A549 (cell line): Measurements from ENCODE around the gene CDC73. TPM values are rescaled to one million over a fixed set of nuclear protein-coding genes. Genes with fewer than 3 reads are reported as not detected.

Experiments used
- ATAC-seq, 2 experiments: fragments of 200-7000 bp in 1 of 2; fragments of >200 bp in 1 of 2; cut with Nextera tagmentation in 1 of 2; cut with Tn5 transposase in 1 of 2; 3 replicates each; pipeline versions ENCODE4 v1.8.0 to v1.9.1; 2018 to 2020; ENCODE audit warnings: mild to moderate bottlenecking in 1 of 2, moderate library complexity in 1 of 2
- CTCF ChIA-PET: fragments of 300-600 bp; sonication (Branson Sonifier 250); formaldehyde crosslinking; extraction: SDS; loops from one replicate; lab custom pipeline; 2021; ENCODE audit warnings: antibody characterized with exemption, inconsistent platforms; lab: Yijun Ruan, JAX
- POLR2A ChIA-PET: fragments of 350-600 bp; formaldehyde crosslinking; extraction: SDS; loops from one replicate; lab custom pipeline; 2021; ENCODE audit warnings: antibody characterized with exemption, inconsistent platforms; lab: Yijun Ruan, JAX
- DNase-seq, 2 experiments: peaks; one replicate each; pipeline versions ENCODE4 v3.0.0 to v3.0.0-alpha.2; 2011 to 2016; ENCODE audit warnings: low read depth in 1 of 2, low spot score in 1 of 2
- FAIRE-seq: peaks from 2 replicates; lab custom pipeline; 2011; peaks lifted over from hg19 to GRCh38; lab: Jason Lieb, UNC
- H3K27ac ChIP-seq, 2 experiments: fragments of >200 bp; sonication (Bioruptor Twin); formaldehyde crosslinking; 3 replicates each; pipeline ENCODE4 v1.5.1; 2016 to 2017
- H3K4me1 ChIP-seq: fragments of >200 bp; sonication (Bioruptor Twin); formaldehyde crosslinking; 3 replicates; pipeline ENCODE4 v1.6.1; 2016
- H3K4me2 ChIP-seq: fragments of >200 bp; sonication (Bioruptor Twin); formaldehyde crosslinking; 3 replicates; pipeline ENCODE4 v1.6.1; 2016
- H3K4me3 ChIP-seq: fragments of >200 bp; sonication (Bioruptor Twin); formaldehyde crosslinking; 3 replicates; pipeline ENCODE4 v1.5.1; 2016
- H3K9me3 ChIP-seq: fragments of >200 bp; sonication (Bioruptor Twin); formaldehyde crosslinking; 3 replicates; pipeline ENCODE4 v1.6.1; 2016
- BCL3 ChIP-seq: fragments of >200 bp; sonication (Bioruptor Twin); formaldehyde crosslinking; IDR thresholded peaks from 3 replicates; pipeline ENCODE4 v1.6.1; 2016
- E2F6 ChIP-seq: IDR thresholded peaks from 2 replicates; pipeline ENCODE4 v1.6.1; 2012; ENCODE audit warnings: low read depth, borderline replicate concordance
- FOSB ChIP-seq: fragments of 250-450 bp; sonication (Bioruptor Pico); IDR thresholded peaks from 2 replicates; pipeline ENCODE4 v1.5.0; 2020; ENCODE audit warnings: mild to moderate bottlenecking, moderate library complexity
- FOXS1 ChIP-seq: fragments of 250-450 bp; sonication (Bioruptor Pico); IDR thresholded peaks from 2 replicates; pipeline ENCODE4 v1.5.0; 2020; ENCODE audit warnings: mild to moderate bottlenecking, moderate library complexity
- KDM5A ChIP-seq: fragments of 200-600 bp; sonication (generic); IDR thresholded peaks from 2 replicates; pipeline ENCODE4 v1.6.1; 2016; ENCODE audit warnings: antibody characterized with exemption, mild to moderate bottlenecking
- MAFK ChIP-seq: fragments of 450-650 bp; IDR thresholded peaks from 2 replicates; pipeline ENCODE4 v1.6.1; 2014; ENCODE audit not compliant: partially characterized antibody
- MAX ChIP-seq: IDR thresholded peaks from 2 replicates; pipeline ENCODE4 v1.6.1; 2012
- NFE2L2 ChIP-seq: fragments of 150-350 bp; conservative IDR thresholded peaks from 2 replicates; pipeline ENCODE4 v1.6.1; 2014; ENCODE audit warnings: low read length
- NPAS2 ChIP-seq: fragments of 250-450 bp; sonication (Bioruptor Pico); IDR thresholded peaks from 2 replicates; pipeline ENCODE4 v1.8.0; 2022; ENCODE audit warnings: mild to moderate bottlenecking, moderate library complexity, borderline replicate concordance
- NR3C1 ChIP-seq: fragments of >200 bp; sonication (Bioruptor Twin); formaldehyde crosslinking; IDR thresholded peaks from 3 replicates; pipeline ENCODE4 v1.6.1; 2017
- POLR2AphosphoS2 ChIP-seq: conservative IDR thresholded peaks from 2 replicates; pipeline ENCODE4 v1.6.1; 2012; ENCODE audit warnings: low read length, improper control_type of control experiment, inconsistent platforms
- TFCP2L1 ChIP-seq: fragments of 250-450 bp; sonication (Bioruptor Pico); IDR thresholded peaks from 2 replicates; pipeline ENCODE4 v1.5.0; 2021; ENCODE audit warnings: mild to moderate bottlenecking
- ZSCAN20 ChIP-seq: fragments of 250-450 bp; sonication (Bioruptor Pico); IDR thresholded peaks from 2 replicates; pipeline ENCODE4 v1.8.0; 2022; ENCODE audit warnings: mild to moderate bottlenecking, moderate library complexity
- WGBS: methylation state at CpG from one replicate; pipeline ENCODE4 v1.1.6; 2017; ENCODE audit errors: missing lambda C conversion rate; 5-methylcytosine and 5-hydroxymethylcytosine counted together
- polyA plus RNA-seq, 4 experiments: library from polyadenylated mRNA; depleted of rRNA in 3 of 4; stranded (reverse); fragments of >200 nt; fragmentation: RNase III in 1 of 4; extraction: RNeasy Plus Mini Kit Qiagen cat#74134 plus additional on column Dnase treatment in 1 of 4; gene quantifications; 2 replicates in 3 of 4; 3 replicates in 1 of 4; pipeline ENCODE4 v1.2.3, GENCODE V29; 2011 to 2017

Gene CDC73
- polyA plus RNA-seq, 2 of the 4 experiments (the other 2 are of a cell fraction): 42.2 to 77.9 TPM

GRCh38 chr1:193113258-193113991, 8.4 kb upstream of the CDC73 start:
- TF ChIP-seq TFCP2L1 (no peak), MAFK (peak; percentile 41)
- TF ChIP-seq, all 56 proteins: peak for 1
- CTCF ChIA-PET: interaction anchor here (0.7 to 7.2 kb wide), 3 partner anchors 9 to 55 kb away, joined by 3 to 63 read pairs (median 8); partner anchors contain the start of genes CDC73, GLRX2 and UCHL5
- POLR2A ChIA-PET: interaction anchor here (1.0 to 1.3 kb wide), 2 partner anchors 8 kb away, joined by 4 to 6 read pairs; partner anchors contain the start of genes CDC73 and GLRX2
- Histone ChIP-seq H3K9me3 (no peaks in the 10 kb centered on the region), H3K4me1 (peaks cover 55% of the 10 kb centered on the region), H3K4me2 (peak overlapping the region; percentile 82; the same call in 2 of the 3 replicates), H3K27ac (peak overlapping the region in 1 of 2 experiments; percentile 86; a peak in 3 of 6 replicates), H3K4me3 (no peak overlapping the region)
- ATAC-seq (peak in 1 of 2 experiments; percentile 35; a peak in 3 of 6 replicates), DNase-seq (no peak), FAIRE-seq (no peak)
- 73% methylated on average over 9 of the region's 9 CpGs for WGBS

DNA sequence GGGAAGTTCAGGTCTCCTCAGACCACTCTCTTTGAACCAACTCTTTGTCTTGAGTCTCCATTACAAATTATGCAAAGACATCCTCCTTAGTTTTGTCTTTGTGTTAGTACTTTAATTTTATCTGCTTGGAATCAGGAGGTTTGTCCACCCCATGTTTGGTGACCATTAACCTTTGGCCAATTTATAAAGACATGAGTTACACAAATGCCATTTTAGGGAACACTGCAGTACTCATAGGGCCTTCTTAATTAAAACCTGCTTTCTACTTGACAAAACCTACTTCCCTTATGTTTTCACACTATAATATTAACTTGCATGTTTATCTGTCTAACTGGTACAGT, 7.9 kb upstream of the CDC73 start:
- no peak for DNase-seq
- ChIA-PET POLR2A (interaction anchor here (1.3 kb wide), 1 partner anchor 8 kb away, joined by 6 read pairs; the partner anchor contains the start of gene CDC73), CTCF (interaction anchor here (1.8 to 7.2 kb wide), 2 partner anchors 8 to 9 kb away, joined by 8 to 63 read pairs; partner anchors contain the start of genes CDC73 and GLRX2)
- H3K4me1 ChIP-seq: peaks cover 55% of the 10 kb centered on the region
- H3K4me3 ChIP-seq: no peak overlapping the region
- ATAC-seq: no peak
- TF ChIP-seq ZSCAN20 (CRISPR knock-in tag): no peak
- no peak for TF ChIP-seq POLR2AphosphoS2
- no peak for TF ChIP-seq FOXS1 (CRISPR knock-in tag)
- TF ChIP-seq TFCP2L1: no peak
- TF ChIP-seq NPAS2 (CRISPR knock-in tag): no peak
- no peak for TF ChIP-seq BCL3
- TF ChIP-seq MAX: no peak
- no peak for TF ChIP-seq KDM5A
- no peak for TF ChIP-seq FOSB (CRISPR knock-in tag)
- no peak for TF ChIP-seq E2F6
- no peak for TF ChIP-seq NR3C1
- no peak for FAIRE-seq
- H3K27ac ChIP-seq: peak overlapping the region; percentile 68 to 86; a peak in 5 of 6 replicates
- H3K4me2 ChIP-seq: peak overlapping the region; percentile 82
- H3K9me3 ChIP-seq: no peaks in the 10 kb centered on the region

GRCh38 chr1:193114485-193115095, 7.2 kb upstream of the CDC73 start:
- TF ChIP-seq MAX: peak; percentile 17; the same call in 1 of the 2 replicates
- TF ChIP-seq NFE2L2: no peak
- Histone ChIP-seq H3K4me2 (peak overlapping the region; percentile 82), H3K4me3 (no peak overlapping the region; the same call in 2 of the 3 replicates), H3K4me1 (peaks cover 55% of the 10 kb centered on the region), H3K27ac (peak overlapping the region; percentile 68 to 86; a peak in 3 of 6 replicates), H3K9me3 (no peaks in the 10 kb centered on the region)
- POLR2A ChIA-PET: no interaction called here
- WGBS: 24% methylated on average over 6 of the region's 6 CpGs
- DNase-seq (no peak), ATAC-seq (no peak), FAIRE-seq (no peak)
- CTCF ChIA-PET: interaction anchor here (1.8 kb wide), 1 partner anchor 10 kb away, joined by 8 read pairs; the partner anchor contains the start of gene GLRX2
